H1 (cell line): Measurements from ENCODE around the gene P2RX7. TPM values are rescaled to one million over a fixed set of nuclear protein-coding genes. Genes with fewer than 3 reads are reported as not detected.

Experiments
- ATF2 ChIP-seq: IDR thresholded peaks from 2 replicates; pipeline ENCODE4 v1.6.1; 2012; ENCODE audit warnings: low read length, inconsistent platforms
- CBX5 ChIP-seq: fragments of 300-800, 300-1000 bp; sonication (generic); IDR thresholded peaks from 2 replicates; pipeline ENCODE4 v1.7.1; 2016; ENCODE audit warnings: antibody characterized with exemption, low read length, low read depth
- CHD7 ChIP-seq: fragments of 300-600 bp; sonication (generic); IDR thresholded peaks from 2 replicates; pipeline ENCODE4 v1.7.1; 2012; ENCODE audit warnings: low read length, moderate library complexity, mild to moderate bottlenecking, inconsistent platforms; ENCODE audit not compliant: insufficient replicate concordance
- GABPA ChIP-seq: IDR thresholded peaks from 2 replicates; pipeline ENCODE4 v1.6.1; 2011; ENCODE audit warnings: mild to moderate bottlenecking, low read length, moderate library complexity, borderline replicate concordance; ENCODE audit not compliant: insufficient read depth
- NRF1 ChIP-seq: IDR thresholded peaks from 2 replicates; pipeline ENCODE4 v1.6.1; 2011; ENCODE audit warnings: mild to moderate bottlenecking, low read depth, low read length, improper control_type of control experiment
- TEAD4 ChIP-seq: IDR thresholded peaks from 2 replicates; pipeline ENCODE4 v1.6.1; 2012; ENCODE audit warnings: low read depth, low read length, inconsistent platforms, mixed read lengths
- YY1 ChIP-seq: IDR thresholded peaks from 2 replicates; pipeline ENCODE4 v1.6.1; 2011; ENCODE audit warnings: low read depth, mild to moderate bottlenecking, low read length
- polyA plus RNA-seq, 7 experiments: library from polyadenylated mRNA; depleted of rRNA in 3 of 7; stranded (reverse) in 5 of 7; unstranded in 2 of 7; fragments of >200 nt in 5 of 7; fragments of 200-250 nt in 2 of 7; gene quantifications; 1 replicate in 5 of 7; 2 replicates in 1 of 7; 4 replicates in 1 of 7; pipeline versions ENCODE4 v1.2.1 to v1.2.3, GENCODE V29; 2011 to 2013; ENCODE audit warnings: missing spikeins in 2 of 7, mixed read lengths in 2 of 7
- total RNA-seq: library from RNA; stranded (reverse); fragmentation: NEBNext Ultra II Directional; extraction: Animal tissue kit (Norgen Biotek cat#: 25700); gene quantifications from 2 replicates; pipeline ENCODE4 v1.2.1, GENCODE V29; 2021

P2RX7 gene
- total and polyA plus RNA-seq, 2 of the 8 experiments (the other 6 are each of a cell fraction or from before 2014, with no cell fraction given): 0.38 to 0.56 TPM

DNA sequence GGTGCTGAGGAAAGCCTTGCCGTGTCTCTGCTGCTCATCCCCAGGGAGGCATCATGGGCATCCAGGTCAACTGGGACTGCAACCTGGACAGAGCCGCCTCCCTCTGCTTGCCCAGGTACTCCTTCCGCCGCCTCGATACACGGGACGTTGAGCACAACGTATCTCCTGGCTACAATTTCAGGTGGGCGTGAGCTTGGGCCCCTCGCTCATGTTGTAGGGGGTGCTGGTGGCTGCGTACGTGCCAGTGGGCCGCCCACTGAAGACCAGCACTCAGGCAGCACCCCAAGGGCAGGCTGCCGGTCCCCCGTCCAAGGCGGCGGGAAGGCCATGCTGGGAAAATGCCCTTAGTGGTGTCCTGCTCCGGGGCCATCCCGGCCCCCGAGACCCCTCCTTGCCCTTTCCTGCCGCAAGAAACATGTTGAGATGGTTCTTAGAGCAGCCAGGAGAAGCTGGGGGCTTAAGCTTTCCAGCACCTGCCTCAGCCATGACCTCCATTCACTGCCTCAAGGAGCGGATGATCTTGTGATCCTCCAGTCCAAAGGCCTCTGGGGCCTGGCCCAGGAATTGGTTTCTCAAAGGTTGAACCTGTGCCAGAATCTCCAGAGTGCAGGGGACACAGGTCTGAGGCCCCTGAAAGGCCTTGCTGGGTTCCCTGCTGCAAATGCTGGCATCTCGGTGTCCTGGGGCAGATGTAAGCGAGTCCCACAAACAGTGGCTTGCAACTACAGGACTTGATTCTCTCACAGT is 96.4 kb downstream of the P2RX7 start (continued):
- no peak for TF ChIP-seq CHD7
- TF ChIP-seq GABPA: no peak
- no peak for TF ChIP-seq CBX5
- no peak for TF ChIP-seq NRF1
- TF ChIP-seq YY1: no peak
- TF ChIP-seq TEAD4: no peak
- no peak for TF ChIP-seq ATF2
